Measurements from ENCODE around the gene FIBCD1. TPM values are rescaled to one million over a fixed set of nuclear protein-coding genes. Genes with fewer than 3 reads are reported as not detected.

The FIBCD1 gene
- total RNA-seq, 1 experiment from 2014 or later, result 6.6 TPM

DNA sequence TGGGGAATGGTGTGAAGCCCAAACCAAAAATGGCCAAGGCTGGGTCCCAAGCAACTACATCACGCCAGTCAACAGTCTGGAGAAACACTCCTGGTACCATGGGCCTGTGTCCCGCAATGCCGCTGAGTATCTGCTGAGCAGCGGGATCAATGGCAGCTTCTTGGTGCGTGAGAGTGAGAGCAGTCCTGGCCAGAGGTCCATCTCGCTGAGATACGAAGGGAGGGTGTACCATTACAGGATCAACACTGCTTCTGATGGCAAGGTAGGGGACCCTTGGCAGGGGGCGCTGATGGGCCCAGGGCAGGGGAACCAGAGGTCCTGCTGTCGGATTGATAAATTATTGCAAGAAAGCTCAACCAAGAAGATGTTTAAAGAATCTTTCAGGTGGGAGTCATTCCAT, 84.2 kb downstream of the FIBCD1 start:
- TF ChIP-seq JUN (CRISPR knock-in tag; IDR thresholded peaks at IDR 0.05), result no peak
- no peak for TF ChIP-seq MXD4 (CRISPR knock-in tag; IDR thresholded peaks at IDR 0.05; ENCODE audit: borderline replicate concordance)
- TF ChIP-seq, protein P1, sequence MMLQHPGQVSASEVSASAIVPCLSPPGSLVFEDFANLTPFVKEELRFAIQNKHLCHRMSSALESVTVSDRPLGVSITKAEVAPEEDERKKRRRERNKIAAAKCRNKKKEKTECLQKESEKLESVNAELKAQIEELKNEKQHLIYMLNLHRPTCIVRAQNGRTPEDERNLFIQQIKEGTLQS (CRISPR knock-in tag; conservative IDR thresholded peaks at IDR 0.05), result no peak
- TF ChIP-seq, protein P2, sequence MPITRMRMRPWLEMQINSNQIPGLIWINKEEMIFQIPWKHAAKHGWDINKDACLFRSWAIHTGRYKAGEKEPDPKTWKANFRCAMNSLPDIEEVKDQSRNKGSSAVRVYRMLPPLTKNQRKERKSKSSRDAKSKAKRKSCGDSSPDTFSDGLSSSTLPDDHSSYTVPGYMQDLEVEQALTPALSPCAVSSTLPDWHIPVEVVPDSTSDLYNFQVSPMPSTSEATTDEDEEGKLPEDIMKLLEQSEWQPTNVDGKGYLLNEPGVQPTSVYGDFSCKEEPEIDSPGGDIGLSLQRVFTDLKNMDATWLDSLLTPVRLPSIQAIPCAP (CRISPR knock-in tag; IDR thresholded peaks at IDR 0.05), result no peak
- TF ChIP-seq NFATC4 (CRISPR knock-in tag; IDR thresholded peaks at IDR 0.05), result no peak
- TF ChIP-seq CREM (CRISPR knock-in tag; IDR thresholded peaks at IDR 0.05), result no peak
- no peak for TF ChIP-seq ZNF232 (CRISPR knock-in tag; IDR thresholded peaks at IDR 0.05)
- ChIA-PET POLR2A (no interaction called here), CTCF (interaction anchor here (0.7 to 1.4 kb wide), 6 partner anchors 8 to 97 kb away, joined by 3 to 6 read pairs (median 4); no protein-coding TSS in a partner anchor)
- H3K9me3 Mint-ChIP-seq, result peaks cover 3% of the 10 kb centered on the region
- ATAC-seq, result 0 out of 2 replicates have a peak, but pooled peaks have one; percentile 51
- H3K27me3 Mint-ChIP-seq (ENCODE audit: low read depth), result no peaks in the 10 kb centered on the region
- no peak overlapping the region for H3K4me3 Mint-ChIP-seq
- DNase-seq (ENCODE audit: low spot score), result no peak
- peaks cover 38% of the 10 kb centered on the region for H3K36me3 Mint-ChIP-seq
- peaks cover 18% of the 10 kb centered on the region for H3K4me1 Mint-ChIP-seq
- H3K27ac Mint-ChIP-seq, result no peak overlapping the region

DNA sequence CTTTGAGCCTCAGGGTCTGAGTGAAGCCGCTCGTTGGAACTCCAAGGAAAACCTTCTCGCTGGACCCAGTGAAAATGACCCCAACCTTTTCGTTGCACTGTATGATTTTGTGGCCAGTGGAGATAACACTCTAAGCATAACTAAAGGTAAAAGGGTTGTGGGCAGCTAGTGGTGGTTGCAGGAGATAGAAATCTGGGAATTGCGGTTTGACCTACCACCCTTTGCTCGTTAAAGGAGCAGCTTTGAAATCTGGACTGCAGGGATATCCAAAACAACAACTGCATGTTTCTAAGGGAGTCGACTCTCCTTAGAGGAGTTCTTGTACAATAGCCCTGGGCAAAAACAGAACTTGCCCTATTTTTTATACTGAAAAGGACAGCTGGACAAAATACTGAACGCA, 85.0 kb downstream of the FIBCD1 start:
- Mint-ChIP-seq H3K27me3 (ENCODE audit: low read depth) (no peaks in the 10 kb centered on the region), H3K27ac (peak overlapping the region; percentile 41; the same call in 1 of the 2 replicates), H3K36me3 (peaks cover 38% of the 10 kb centered on the region), H3K4me3 (no peak overlapping the region), H3K4me1 (peaks cover 22% of the 10 kb centered on the region), H3K9me3 (peaks cover 4% of the 10 kb centered on the region)
- DNase-seq (ENCODE audit: low spot score), result no peak
- POLR2A ChIA-PET, result no interaction called here
- TF ChIP-seq MXD4 (CRISPR knock-in tag; IDR thresholded peaks at IDR 0.05; ENCODE audit: borderline replicate concordance), result no peak
- TF ChIP-seq FOXJ3 (CRISPR knock-in tag; IDR thresholded peaks at IDR 0.05; ENCODE audit: borderline replicate concordance), result no peak
- TF ChIP-seq ESRRA (CRISPR knock-in tag; IDR thresholded peaks at IDR 0.05; ENCODE audit: borderline replicate concordance), result no peak
- TF ChIP-seq HMGA2 (CRISPR knock-in tag; IDR thresholded peaks at IDR 0.05), result no peak
- no peak for TF ChIP-seq GRHL2 (CRISPR knock-in tag; IDR thresholded peaks at IDR 0.05; ENCODE audit: insufficient replicate concordance, severe bottlenecking)
- CTCF ChIA-PET, result interaction anchor here (0.8 to 1.4 kb wide), 5 partner anchors 9 to 83 kb away, joined by 3 to 6 read pairs (median 5); no protein-coding TSS in a partner anchor
- no peak for ATAC-seq

DNA sequence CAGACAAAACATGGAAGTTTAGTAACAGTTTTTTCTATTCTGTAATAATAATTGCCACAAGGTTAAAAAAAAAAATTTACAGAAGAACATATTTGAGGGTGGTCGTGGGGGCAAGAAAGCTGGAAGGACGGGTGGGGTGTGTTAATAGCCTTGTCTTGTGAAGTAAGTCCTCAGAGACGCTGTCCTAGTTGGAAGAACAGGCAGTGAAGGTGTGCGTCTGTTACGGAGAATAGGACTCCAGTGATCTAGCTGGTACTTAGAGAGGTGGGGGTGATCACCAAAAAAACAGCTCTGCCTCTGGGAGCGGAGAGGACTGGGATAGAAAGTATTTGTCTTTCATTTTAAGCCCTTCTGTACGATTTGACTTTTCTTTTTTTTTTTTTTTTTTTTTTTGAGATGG, 86.2 kb downstream of the FIBCD1 start:
- ChIA-PET CTCF (interaction anchor here (0.6 to 1.5 kb wide), 3 partner anchors 146 to 739 kb away, joined by 3 to 5 read pairs (median 3); no protein-coding TSS in a partner anchor), POLR2A (no interaction called here)
- Mint-ChIP-seq H3K4me1 (peaks cover 18% of the 10 kb centered on the region), H3K36me3 (peaks cover 37% of the 10 kb centered on the region), H3K9me3 (peaks cover 4% of the 10 kb centered on the region), H3K27me3 (ENCODE audit: low read depth) (no peaks in the 10 kb centered on the region), H3K4me3 (no peak overlapping the region), H3K27ac (peak overlapping the region; percentile 64)
- DNase-seq (ENCODE audit: low spot score) (no peak), ATAC-seq (no peak)
- TF ChIP-seq TEAD4 (CRISPR knock-in tag; IDR thresholded peaks at IDR 0.05), result no peak
- TF ChIP-seq, protein P3, sequence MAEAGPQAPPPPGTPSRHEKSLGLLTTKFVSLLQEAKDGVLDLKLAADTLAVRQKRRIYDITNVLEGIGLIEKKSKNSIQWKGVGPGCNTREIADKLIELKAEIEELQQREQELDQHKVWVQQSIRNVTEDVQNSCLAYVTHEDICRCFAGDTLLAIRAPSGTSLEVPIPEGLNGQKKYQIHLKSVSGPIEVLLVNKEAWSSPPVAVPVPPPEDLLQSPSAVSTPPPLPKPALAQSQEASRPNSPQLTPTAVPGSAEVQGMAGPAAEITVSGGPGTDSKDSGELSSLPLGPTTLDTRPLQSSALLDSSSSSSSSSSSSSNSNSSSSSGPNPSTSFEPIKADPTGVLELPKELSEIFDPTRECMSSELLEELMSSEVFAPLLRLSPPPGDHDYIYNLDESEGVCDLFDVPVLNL (CRISPR knock-in tag; IDR thresholded peaks at IDR 0.05; ENCODE audit: borderline replicate concordance, low read depth), result no peak
- TF ChIP-seq SP1 (CRISPR knock-in tag; conservative IDR thresholded peaks at IDR 0.05), result no peak
- no peak for TF ChIP-seq ZNF232 (CRISPR knock-in tag; IDR thresholded peaks at IDR 0.05)

Other genes starting within 250 kb of the FIBCD1 start
- 76.1 to 80.3 TPM (median 79.2 TPM) in 3 replicates for gene EXOSC2, start 245.5 kb downstream of the FIBCD1 start, total RNA-seq (2021)
- 87.5 to 104 TPM (median 89.1 TPM) in 3 replicates for gene ABL1, start 104.0 kb downstream of the FIBCD1 start, total RNA-seq (2021)
- not detected in 3 replicates for gene QRFP, start 42.4 kb downstream of the FIBCD1 start, total RNA-seq (2021)
- 35.9 to 50.9 TPM (median 36.0 TPM) in 3 replicates for gene LAMC3, start 69.9 kb upstream of the FIBCD1 start, total RNA-seq (2021)
- gene AIF1L, start 157.3 kb upstream of the FIBCD1 start, total RNA-seq (2021), result 103 to 109 TPM (median 106 TPM) in 3 replicates
- gene NUP214, start 186.3 kb upstream of the FIBCD1 start, total RNA-seq (2021), result 39.9 to 42.8 TPM (median 41.8 TPM) in 3 replicates